ENCODE measurements around the gene CDH13. TPM values are rescaled to one million over a fixed set of nuclear protein-coding genes. Genes with fewer than 3 reads are reported as not detected.

CDH13 gene
- total and polyA plus RNA-seq, 2 donors (not counting 3 experiments of a cell fraction or from before 2014, with no cell fraction given) = 96.6 to 124 TPM

DNA sequence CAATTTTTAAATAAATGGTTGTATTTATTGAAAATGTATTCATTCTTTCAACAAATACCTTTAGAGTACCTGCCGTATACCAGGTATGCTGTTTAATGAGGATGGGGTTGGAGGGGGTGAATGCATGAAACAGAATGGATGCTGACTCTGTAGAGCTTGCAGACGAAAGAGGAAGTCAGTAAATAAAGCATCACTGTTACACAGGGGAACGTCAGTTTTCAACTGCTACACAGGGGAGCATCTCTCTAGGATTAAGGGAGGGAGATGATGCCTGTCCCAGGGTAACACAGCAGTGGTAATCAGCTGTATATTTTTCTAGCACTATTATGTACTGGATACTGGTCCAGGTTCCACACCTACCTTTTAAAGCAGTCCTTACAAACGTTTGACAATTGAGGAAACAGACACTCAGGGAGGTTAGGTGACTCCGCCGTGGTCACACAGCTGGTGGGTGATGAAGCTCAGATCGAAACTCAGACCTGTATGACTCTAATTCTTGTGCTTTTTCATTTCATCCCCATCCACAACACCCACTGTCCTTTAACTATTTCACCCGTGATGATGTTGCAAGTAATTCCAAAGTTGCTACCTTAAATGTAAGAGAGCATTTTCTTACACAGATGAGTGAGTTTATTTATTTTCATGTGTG is 728.9 kb downstream of the CDH13 start:
- H3K4me3 ChIP-seq (replicated peaks in 1 of 3; ENCODE audit: insufficient read depth in 1 of 3, low read depth in 1 of 3, low read length in 3 of 3) = no peak overlapping the region
- no peak overlapping the region for H3K9ac ChIP-seq (replicated peaks; ENCODE audit: extremely low read depth, insufficient read depth, low read length)
- ChIA-PET POLR2A (no interaction called here), CTCF (interaction anchor here (0.8 to 3.9 kb wide), 28 partner anchors 11 to 1092 kb away, joined by 3 to 23 read pairs (median 6); no protein-coding TSS in a partner anchor)
- intact Hi-C loops (cut with micrococcal nuclease) (loop anchor here (1.0 to 5.0 kb wide), 4 partner anchors 11 to 1092 kb away; no protein-coding TSS in a partner anchor), dilution Hi-C loops (cut with MboI; ENCODE audit: extremely low pct_ligation_motif_present, low sequenced_read_pairs) (no loop called here)
- no peaks in the 10 kb centered on the region for H4K20me1 ChIP-seq (replicated peaks; ENCODE audit: control insufficient read depth, extremely low read depth, insufficient read depth, low read length)
- no TSS peak for BruUV-seq (replicated peaks)
- H2AFZ ChIP-seq (ENCODE audit: low read depth, low read length) = no peak overlapping the region
- DNase-seq (ENCODE audit: low read depth, low spot score) = no peak
- no peak overlapping the region for H3K27ac ChIP-seq (ENCODE audit: insufficient read depth, low read depth, low read length)
- no peaks in the 10 kb centered on the region for H3K36me3 ChIP-seq (ENCODE audit: control insufficient read depth in 2 of 2, extremely low read depth in 1 of 2, insufficient read depth in 2 of 2, low read length in 2 of 2)
- no peaks in the 10 kb centered on the region for H3K4me1 ChIP-seq (ENCODE audit: control insufficient read depth, extremely low read depth, insufficient read depth, low read length)
- no peak for TF ChIP-seq GATA2 (IDR thresholded peaks at IDR 0.05; ENCODE audit: insufficient read depth, insufficient read length, low read depth, low read length)
- no peak for TF ChIP-seq EZH2 (IDR thresholded peaks at IDR 0.05; ENCODE audit: borderline replicate concordance, low read depth, low read length, severe bottlenecking)
- no peak for TF ChIP-seq MAX (IDR thresholded peaks at IDR 0.05; ENCODE audit: insufficient read depth, insufficient read length)
- no peak for TF ChIP-seq POLR2A (IDR thresholded peaks at IDR 0.05; ENCODE audit: low read depth, low read length)
- TF ChIP-seq CTCF (IDR thresholded peaks at IDR 0.05; ENCODE audit: extremely low read depth in 1 of 2, insufficient read depth in 1 of 2, low read depth in 1 of 2, low read length in 2 of 2) = no peak
- no peak for TF ChIP-seq JUN (IDR thresholded peaks at IDR 0.05; ENCODE audit: borderline replicate concordance, insufficient read depth, insufficient read length, low read depth)
- TF ChIP-seq FOS (IDR thresholded peaks at IDR 0.05; ENCODE audit: borderline replicate concordance, insufficient read depth, low read length) = no peak
- TF ChIP-seq POLR2AphosphoS5 (IDR thresholded peaks at IDR 0.05; ENCODE audit: insufficient read depth, low read depth, low read length) = no peak
- no peak for TF ChIP-seq MYC (IDR thresholded peaks at IDR 0.05; ENCODE audit: low read depth, low read length)
- no peaks in the 10 kb centered on the region for H3K79me2 ChIP-seq (ENCODE audit: control insufficient read depth, insufficient read depth, low read length)
- peak; percentile 21 for FAIRE-seq
- H3K4me2 ChIP-seq (ENCODE audit: insufficient read depth, low read length) = no peak overlapping the region
- no peaks in the 10 kb centered on the region for H3K27me3 ChIP-seq (ENCODE audit: control insufficient read depth in 2 of 2, insufficient read depth in 2 of 2, low read length in 2 of 2)
- no peaks in the 10 kb centered on the region for H3K9me1 ChIP-seq (replicated peaks; ENCODE audit: control insufficient read depth, extremely low read depth, insufficient read depth, low read length)
- H3K9me3 ChIP-seq (replicated peaks; ENCODE audit: control insufficient read depth, insufficient read depth, low read length) = no peaks in the 10 kb centered on the region

Data from endothelial cell of umbilical vein (primary cell).